ENCODE data around the gene CADM2.

CADM2 gene

DNA sequence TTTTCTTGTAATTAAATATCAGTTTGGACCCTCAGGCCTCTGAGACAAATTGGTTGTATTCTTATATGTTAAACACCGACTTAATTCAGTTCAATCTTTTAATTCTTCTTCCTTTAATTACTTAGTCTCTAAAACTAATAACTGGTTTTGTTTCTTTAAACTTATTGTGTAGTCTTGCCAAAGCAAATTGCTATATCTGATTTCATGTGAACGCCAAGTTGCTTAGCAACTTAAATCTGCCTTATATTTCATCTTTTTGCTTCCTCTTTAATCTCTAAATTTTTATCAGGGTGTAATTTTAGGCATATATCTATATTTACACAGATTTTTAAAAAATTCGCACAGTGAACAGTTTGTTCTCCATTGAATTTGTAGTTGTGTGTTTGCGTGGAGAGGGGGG, 82.2 kb downstream of the CADM2 start:
- TF ChIP-seq CTCF (IDR thresholded peaks at IDR 0.05) = no peak
- no peak for DNase-seq (ENCODE audit: low spot score)

GRCh38 chr3:85041562-85042055, 82.8 kb downstream of the CADM2 start:
- no peak for TF ChIP-seq CTCF (IDR thresholded peaks at IDR 0.05)
- no peak overlapping the region for H3K27ac ChIP-seq
- DNase-seq (ENCODE audit: low spot score) = no peak
- H3K4me3 ChIP-seq = no peak overlapping the region

More for the DNA sequence above, 82.2 kb downstream of the CADM2 start:
- Histone ChIP-seq H3K27ac (no peak overlapping the region), H3K4me3 (no peak overlapping the region)

- no peak for TF ChIP-seq CTCF (IDR thresholded peaks at IDR 0.05)
- DNase-seq (ENCODE audit: low spot score) = no peak
- H3K4me3 ChIP-seq = no peak overlapping the region
- no peak overlapping the region for H3K27ac ChIP-seq
These were observed 92.0 kb downstream of the CADM2 start for GRCh38 chr3:85050821-85051220.

DNA sequence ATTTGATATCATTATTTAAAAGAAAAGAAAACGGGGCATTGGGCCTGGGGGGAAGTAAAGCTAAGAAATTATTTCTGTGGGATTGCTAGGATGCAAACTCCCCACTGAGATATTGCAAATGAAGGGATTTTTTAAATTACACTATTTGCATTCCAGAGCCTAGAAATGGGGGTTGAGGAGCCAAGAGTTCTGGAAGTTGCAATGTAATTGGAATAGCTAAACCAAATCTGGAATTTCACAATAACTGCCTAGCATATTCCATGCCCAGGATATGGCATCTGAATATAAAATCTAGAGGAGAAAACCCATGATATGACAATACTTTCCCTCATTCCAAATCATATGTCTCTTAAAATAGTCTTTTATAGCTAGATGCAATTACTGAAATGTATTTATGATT, 93.0 kb downstream of the CADM2 start:
- no peak for TF ChIP-seq CTCF (IDR thresholded peaks at IDR 0.05)
- no peak for DNase-seq (ENCODE audit: low spot score)
- Histone ChIP-seq H3K27ac (no peak overlapping the region), H3K4me3 (no peak overlapping the region)

DNA sequence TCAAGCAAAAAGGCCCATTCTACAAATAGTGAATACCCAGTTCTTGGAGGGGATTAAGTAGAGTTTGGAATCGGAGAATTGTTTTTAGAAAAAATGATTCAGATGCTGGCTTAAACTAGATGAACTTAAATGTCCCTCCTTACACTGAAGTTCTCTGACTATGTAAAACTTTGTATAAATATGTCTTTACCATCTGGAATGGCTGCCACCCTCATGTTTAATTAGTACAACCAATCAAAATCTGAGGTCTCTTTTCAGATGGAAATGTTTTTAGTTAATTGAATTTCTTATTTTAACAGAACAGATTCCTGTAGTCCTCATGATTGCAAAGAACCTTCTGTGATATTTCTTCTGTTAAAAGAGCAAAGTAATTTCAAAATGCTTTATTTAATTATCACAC, 94.8 kb downstream of the CADM2 start:
- no peak overlapping the region for H3K4me3 ChIP-seq
- no peak for TF ChIP-seq CTCF (IDR thresholded peaks at IDR 0.05)
- H3K27ac ChIP-seq = no peak overlapping the region

GRCh38 chr3:85054579-85054978, 95.8 kb downstream of the CADM2 start:
- Histone ChIP-seq H3K4me3 (no peak overlapping the region), H3K27ac (no peak overlapping the region)
- DNase-seq (ENCODE audit: low spot score) = no peak
- TF ChIP-seq CTCF (IDR thresholded peaks at IDR 0.05) = no peak

More for the DNA sequence above, 94.8 kb downstream of the CADM2 start:
- no peak for DNase-seq (ENCODE audit: low spot score)

- TF ChIP-seq CTCF (IDR thresholded peaks at IDR 0.05) = no peak
- DNase-seq (ENCODE audit: low spot score) = no peak
These were observed 110.1 kb downstream of the CADM2 start for GRCh38 chr3:85068911-85069310.

More at GRCh38 chr3:85068911-85069310, 110.1 kb downstream of the CADM2 start:
- no peak overlapping the region for H3K27ac ChIP-seq
- H3K4me3 ChIP-seq = no peak overlapping the region

Data from coronary artery (tissue), 2 donors.